Activated naive CD8-positive, alpha-beta T cell treated with anti-CD3 and anti-CD28 coated beads, Interleukin-2, amount 50 U/mL, for 16 hours (primary cell): ENCODE measurements around the gene HOXB6.

Experiments used
- DNase-seq: peaks from one replicate; pipeline ENCODE4 v3.0.0-alpha.2; 2020; ENCODE audit warnings: low read depth, low spot score

HOXB6 gene

GRCh38 chr17:48621410-48622392 is 16.9 kb upstream of the HOXB6 start:
- DNase-seq: no peak

GRCh38 chr17:48620461-48621139 is 15.8 kb upstream of the HOXB6 start:
- DNase-seq: no peak

DNA sequence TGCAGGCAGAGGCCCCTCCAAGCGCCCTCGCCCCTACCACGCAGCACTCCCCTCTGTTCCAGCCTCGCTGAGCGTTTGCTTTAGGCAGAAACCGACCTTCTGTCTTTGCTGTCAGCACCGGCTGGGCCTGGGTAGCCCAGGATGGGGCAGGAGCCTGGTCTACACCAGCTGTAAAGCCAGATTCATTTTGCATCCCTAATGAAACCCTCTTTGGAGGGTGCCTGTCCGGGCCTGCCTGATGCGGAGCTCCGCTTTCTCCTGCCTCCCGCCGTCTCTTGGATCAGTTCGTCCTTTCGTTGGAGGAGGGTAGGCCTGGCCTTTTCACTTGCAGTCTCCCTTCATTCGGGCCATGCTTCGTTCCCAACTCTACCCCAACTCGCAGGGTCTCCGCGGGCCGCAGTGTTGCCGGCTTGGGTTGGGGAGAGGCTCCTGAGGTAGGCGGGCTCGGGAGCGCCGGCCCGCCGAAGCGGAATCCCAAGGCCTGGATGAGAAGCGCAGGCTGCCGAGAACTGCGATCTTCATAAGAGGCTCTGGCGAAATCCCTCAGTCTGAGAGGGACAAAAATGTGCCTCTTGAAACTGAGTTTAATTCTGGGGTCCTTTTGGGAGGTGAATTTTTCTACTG is 15.2 kb upstream of the HOXB6 start:
- DNase-seq: no peak

GRCh38 chr17:48618256-48618896 is 13.6 kb upstream of the HOXB6 start:
- peak; percentile 58 for DNase-seq

GRCh38 chr17:48617471-48618255 is 12.9 kb upstream of the HOXB6 start:
- no peak for DNase-seq

GRCh38 chr17:48616717-48617470 is 12.1 kb upstream of the HOXB6 start:
- no peak for DNase-seq

DNA sequence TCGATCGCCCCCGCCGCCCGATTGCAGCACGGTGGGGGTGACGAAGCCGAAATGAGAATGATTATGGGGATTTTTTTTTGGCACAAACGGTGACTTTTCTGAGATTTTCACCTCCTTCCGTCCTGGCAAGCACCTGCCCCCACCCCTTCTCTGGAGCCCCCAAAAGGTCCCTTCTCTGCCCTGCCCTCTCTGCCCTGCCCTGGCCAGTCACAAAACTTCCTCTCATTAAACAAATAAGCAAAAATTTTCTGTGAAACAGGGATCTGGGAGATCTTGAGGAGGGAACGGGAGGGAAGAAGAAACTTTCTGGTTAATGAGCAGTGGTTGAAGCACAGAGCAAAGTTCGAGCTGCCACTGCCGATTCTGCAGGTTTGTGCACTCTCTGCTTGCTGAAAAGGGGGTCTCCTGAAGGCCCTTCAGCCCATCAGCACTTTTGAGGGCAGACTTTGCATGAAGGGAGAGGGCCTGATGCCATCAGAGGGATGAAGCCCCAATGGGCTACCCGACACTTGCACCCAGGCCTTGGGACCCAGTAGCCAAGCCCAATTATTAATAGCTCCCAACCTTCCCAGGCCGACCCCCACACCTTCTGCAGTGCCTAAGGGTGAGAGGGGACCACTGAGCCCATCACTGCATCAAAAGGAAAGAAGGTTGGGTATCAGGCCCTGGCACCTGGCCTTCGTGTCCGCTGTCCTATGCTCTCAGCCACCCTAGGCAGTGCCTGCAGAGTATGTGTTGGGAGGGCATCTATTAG is 11.4 kb upstream of the HOXB6 start:
- DNase-seq: no peak

- no peak for DNase-seq
Observed at GRCh38 chr17:48615047-48615962, 10.5 kb upstream of the HOXB6 start, which contains the start of gene HOXB8. Gene HOXB8, minus strand, starts transcription at chr17:48615292. Its CDS starts 588 bp downstream, at chr17:48614704.

DNA sequence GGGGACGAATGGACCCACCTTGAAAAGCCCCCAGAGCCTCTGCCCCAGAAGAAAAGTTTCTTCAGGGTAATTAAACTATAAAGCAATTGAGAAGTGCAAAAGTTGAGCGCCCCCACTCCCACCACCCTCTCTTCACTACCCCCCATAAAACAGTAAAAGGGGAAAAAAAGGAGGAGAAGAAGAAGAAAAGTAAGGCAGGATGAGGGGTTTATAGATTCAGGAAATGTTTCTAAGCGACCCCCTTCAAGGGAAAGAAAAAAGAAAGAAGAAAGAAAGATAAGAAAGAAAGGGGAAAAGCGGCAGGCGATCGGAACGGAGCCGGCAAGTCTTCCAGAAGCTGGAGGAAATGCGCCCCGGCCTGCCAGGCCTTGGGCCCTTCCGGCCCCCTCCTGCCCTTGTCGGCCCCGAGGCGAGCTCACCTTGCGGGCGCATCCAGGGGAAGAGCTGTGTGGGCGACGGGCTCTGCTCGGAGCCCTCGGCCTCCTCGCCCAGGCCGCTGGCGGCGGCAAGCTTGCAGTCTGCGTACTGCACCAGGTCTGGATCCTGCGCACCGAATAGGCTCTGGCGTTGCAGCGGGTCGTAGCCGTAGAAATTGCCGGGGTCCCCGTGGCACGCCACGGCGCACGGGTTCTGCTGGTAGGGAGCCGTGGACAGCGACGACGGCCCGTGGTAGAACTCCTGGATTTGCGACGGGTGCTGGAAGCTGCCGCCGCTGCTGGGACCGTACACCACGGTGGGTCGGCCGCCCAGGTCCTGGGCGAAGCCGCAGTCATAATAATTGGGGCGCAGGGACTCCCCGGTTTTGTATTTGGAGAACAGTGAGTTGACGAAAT is 9.3 kb upstream of the HOXB6 start:
- DNase-seq: no peak

GRCh38 chr17:48612854-48613691 is 8.3 kb upstream of the HOXB6 start:
- DNase-seq: no peak

GRCh38 chr17:48612456-48612853 is 7.7 kb upstream of the HOXB6 start:
- DNase-seq: no peak

- no peak for DNase-seq
Observed at GRCh38 chr17:48611681-48612455, 7.1 kb upstream of the HOXB6 start.

GRCh38 chr17:48611213-48611612 is 6.4 kb upstream of the HOXB6 start:
- no peak for DNase-seq

GRCh38 chr17:48610282-48611211 is 5.8 kb upstream of the HOXB6 start, which contains the start of gene HOXB7:
Gene HOXB7, minus strand, starts transcription at chr17:48611017. Its CDS starts 99 bp downstream, at chr17:48610918.
- no peak for DNase-seq
